Hematopoietic multipotent progenitor cell treated with erythropoietin and hydrocortisone succinate and interleukin-3 and kit ligand, for 15 days (in vitro differentiated cells): ENCODE measurements around the gene USB1.

Source experiments
- DNase-seq: peaks from one replicate; pipeline ENCODE4 v3.0.0-alpha.2; 2015; ENCODE audit warnings: low spot score

USB1 gene

DNA sequence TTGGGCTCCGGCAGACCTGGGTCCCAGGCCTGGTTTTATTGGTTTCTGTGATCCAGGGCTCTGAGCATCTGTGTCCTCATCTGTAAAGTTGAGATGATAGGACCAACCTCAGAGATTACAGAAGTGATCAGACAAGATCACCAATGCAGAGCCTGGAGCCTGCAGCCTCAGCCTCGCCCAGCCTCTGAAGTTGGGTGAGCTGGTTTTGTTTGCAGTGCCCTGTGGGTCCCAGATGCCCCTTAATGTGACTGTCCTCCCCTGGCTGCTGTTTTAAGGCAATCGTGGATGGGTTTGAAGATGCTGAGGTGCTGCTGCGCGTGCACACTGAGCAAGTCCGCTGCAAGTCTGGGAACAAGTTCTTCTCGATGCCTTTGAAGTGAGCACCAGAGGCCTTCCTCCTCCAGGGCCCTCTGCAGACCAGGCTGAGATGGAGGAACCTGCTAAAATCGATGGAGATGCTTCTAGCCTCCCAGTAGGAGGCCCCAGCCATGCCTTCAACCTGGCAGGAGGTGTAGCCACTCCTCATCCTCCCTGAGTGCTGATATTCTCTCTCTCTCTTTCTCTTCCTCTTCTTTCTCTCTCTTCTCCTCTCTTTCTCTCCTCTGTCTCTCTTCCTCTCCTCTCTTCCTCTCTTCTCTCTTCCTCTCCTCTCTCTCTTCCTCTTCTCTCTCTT lies 18.8 kb downstream of the USB1 start:
- no peak for DNase-seq

DNA sequence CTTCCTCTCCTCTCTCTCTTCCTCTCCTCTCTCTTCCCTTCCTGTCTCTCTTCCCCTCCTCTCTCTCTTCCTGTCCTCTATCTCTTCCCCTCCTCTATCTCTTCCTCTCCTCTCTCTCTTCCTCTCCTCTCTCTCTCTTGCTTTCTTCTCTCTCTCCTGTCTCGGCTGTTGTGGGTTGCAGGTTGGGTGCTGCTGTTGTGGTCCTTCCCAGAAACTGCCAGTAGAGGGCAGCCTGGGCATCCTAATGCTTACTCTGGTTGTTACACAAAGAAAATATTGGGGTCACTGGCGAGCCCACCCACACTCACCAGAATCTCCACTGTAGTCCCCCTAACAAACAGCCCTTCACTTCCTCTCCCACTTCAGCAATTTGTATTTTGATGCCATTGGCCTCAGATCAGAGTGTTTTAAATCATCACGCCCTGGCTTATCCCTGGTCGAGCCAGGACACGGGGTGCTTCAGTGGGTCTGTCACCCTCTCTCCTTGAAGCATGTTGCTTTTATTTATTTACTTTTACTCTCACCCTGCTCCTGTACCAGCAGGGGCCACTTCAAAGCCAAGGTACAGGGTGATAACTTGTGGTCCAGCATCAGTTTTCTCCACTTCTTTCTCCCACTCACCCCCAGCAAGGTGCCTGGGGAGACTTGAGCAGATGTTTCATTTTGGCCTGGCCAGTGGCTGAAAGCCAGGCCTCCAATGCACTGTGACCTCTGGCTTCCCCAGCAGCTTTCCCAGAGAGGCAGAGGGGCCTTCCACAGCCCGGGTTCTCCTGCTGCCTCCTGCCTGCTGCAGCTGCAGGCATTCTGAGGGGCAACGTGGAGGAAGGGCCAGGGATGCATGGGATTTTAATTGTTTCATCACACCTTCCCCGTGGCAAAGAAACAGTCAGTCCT lies 19.7 kb downstream of the USB1 start:
- peak; percentile 47 for DNase-seq

DNA sequence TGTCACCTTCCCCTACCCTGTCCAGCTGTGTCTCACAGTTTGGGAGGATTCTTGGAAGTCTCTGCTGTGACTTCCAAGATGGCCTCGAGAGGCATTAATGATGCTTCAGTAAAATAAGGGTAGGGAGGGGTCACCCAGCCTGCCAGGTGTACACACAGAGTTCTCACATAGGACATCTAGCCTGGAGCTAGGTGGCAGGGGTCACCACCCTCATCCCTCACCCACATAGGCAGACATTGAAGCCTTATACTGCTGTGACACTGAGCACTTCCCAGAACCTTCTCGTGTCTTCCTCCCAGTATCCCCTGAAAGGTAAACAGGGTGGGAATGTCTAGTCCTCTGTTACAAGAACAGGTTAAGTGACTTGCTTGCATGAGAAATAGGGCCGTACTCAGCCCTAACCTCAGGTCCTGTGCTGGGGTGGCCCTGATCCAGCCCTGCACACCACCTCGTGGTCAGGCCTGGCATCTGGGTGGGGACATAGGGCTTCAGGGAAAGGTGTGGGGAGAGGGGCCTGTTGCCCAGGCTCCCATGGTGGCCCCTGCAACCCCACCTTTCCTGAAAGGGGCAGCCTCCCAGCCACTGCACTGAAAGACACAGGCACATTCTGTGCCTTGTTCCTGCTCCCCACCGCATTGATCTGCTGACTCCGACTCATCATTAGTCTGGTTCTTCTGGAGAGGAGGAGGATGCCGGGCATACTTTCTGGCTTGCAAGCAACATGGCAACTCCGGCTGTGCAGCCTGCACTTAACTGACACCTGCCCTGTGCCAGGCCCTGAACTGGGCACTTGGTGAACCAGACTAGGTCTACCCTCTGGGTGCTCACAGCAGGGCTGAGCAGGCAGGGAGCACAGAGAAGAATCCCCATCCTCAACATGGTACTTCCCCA lies 20.7 kb downstream of the USB1 start:
- DNase-seq, result no peak

DNA sequence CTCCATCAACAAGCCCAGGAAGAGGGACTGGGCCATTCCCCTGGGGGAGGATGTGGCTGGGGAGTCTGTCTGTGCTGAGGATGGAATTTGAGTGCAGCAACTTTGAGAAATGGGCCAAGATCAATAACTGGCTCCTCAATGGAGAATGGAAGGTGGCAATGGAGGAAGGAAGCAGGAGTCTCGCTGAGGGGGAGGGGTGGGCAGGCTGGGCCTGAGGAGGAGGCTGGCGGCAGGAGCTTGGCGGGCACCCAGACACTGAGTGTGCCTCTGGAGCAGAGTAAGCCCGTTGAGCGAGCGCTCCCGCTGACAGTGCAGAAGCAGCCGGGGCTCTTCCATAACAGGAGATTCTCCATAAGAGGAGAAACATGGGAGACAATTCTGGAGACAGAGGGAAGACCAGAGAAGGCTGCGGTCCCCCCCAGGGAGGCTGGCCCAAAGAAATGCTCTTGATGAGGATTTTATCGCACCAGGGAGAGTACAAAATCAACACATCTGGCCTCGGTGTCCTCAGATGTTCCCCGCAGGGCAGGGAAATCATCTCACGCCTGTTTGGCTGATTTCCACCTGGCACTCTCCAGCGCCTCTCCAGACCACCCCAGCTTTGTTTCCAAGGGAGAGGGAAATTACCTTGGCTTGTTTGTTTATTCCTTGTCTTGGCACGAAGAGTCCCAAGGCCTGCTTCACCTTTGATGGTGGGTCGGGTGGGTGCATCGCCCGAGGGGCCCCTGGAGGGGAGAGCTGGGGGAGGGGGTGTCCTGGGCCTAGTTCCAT lies 21.6 kb downstream of the USB1 start:
- no peak for DNase-seq

DNA sequence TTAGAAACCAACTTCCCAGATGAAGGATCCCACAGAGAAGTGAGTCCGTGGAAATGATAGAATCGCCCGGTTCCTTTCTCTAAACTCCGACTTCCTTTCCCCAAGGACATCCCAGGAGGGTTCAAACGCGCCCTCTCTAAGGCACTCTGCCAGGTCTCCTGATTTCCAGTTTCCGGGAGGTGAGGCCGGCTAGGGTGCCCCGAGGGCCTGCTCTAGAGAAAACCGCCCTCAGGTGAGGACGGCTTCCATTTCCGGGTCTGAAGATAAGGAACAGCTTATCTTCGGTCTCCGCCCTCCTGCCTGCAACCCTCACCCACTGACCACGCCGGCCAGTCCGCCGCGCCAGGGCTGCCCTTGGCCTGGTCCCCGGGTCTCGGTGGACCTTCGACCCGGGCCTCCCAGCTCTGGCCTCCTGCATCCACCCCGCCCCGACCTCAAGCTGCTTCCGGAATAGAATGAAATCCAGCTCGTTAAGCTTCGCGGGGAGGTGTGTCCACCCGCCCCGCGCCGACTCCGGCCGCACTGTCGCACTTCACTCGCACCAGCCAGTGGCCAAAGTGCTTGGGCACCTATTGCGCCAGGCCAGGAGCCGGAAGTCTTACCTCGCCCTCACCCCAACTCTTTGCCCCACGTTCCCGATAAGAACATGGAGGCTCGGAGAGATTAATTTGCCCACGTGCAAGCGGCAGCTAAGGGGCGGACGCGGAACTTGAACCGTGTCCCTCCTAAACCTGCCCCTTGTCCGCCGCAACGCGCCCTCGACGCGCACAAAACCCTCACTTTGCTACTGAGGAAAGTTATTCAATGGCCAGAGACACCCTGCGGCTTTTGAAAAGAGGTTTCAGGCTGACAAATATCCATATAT lies 23.5 kb downstream of the USB1 start:
- no peak for DNase-seq

DNA sequence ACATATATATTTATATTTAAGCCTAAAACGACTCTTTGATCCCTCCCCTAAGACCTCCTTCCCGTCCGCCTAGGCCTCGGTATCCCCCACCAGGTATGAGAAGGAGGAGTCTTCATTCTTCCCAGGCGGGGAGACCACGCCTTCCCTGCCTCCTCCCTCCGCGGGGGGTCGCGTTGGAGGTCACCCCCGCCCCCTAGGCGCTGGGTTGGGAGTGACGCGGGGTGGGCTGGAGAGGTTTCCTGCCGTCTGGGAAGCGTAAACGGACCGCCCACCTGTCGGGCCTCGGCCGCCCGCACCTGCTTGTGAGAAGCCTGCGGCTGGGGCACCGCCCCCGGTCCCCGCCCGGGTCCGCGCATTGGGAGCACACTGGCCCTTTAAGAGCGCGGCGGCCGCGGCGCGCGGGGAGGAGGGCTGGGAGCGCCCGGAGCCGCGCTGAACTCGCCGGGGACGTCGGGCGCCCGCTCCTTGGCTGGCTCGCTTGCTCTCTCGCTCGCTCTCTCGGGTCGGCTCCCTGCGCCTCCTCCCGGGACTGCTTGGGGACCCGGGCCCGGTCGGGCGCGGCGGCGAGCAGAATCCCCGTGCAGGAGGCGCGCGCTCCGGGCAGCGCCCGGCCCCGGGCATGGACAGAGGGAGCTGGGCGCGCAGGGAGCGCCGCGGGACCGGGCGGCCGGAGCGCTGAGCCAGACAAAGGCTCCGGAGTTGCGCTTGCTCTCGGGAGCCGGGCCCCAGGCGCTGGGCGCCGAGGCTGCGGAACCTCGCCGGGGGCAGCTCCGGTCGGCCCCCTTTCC lies 24.3 kb downstream of the USB1 start, which contains the start of gene MMP15:
MMP15 (plus strand) TSS at position 404 of the 788 bp plus-strand sequence. CDS start 597 bp downstream, outside the sequence.
- no peak for DNase-seq

DNA sequence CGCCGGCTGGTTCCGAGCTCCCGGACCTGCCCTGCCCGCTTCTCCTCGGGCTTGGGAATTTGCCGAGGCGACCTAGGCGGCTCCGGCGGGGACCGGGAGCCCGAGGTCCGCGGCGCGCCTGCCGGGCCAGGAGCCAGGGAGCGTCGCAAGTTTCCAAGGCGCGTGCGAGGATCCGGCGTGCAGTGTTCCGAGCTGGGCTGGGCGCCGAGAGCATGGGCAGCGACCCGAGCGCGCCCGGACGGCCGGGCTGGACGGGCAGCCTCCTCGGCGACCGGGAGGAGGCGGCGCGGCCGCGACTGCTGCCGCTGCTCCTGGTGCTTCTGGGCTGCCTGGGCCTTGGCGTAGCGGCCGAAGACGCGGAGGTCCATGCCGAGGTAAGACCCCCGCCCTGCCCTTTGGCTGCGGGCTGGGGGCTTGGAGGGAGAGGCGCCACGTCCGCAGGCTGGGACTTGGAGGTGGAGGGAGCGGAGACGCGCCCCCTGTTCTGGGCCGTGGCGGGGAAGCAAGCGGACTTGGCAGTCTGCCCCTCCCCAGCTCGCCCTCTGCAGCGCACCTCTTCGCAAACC lies 25.0 kb downstream of the USB1 start:
- no peak for DNase-seq

DNA sequence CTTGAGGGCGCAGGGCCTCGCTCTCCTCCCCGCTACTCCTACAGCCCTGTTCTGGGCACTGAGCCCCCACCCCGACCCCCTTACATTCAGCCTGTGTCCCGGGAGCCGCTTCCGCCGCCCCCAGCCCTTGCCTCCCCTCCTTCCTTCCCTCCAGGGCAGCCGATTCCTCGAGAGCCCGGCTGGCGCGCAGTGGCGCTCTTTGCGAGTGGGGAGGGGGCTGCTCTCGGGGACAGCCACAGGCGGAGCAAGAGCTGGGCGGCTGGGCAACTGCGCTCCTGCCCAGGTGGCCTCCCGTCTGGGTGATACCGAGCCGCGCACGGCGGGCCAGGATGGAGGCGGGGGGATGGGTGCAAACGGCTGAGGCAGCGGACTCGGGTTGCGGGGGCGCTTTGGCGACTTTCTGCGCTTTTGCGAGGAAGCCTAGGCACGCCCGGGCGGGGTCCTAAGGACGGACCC lies 25.5 kb downstream of the USB1 start:
- no peak for DNase-seq

DNA sequence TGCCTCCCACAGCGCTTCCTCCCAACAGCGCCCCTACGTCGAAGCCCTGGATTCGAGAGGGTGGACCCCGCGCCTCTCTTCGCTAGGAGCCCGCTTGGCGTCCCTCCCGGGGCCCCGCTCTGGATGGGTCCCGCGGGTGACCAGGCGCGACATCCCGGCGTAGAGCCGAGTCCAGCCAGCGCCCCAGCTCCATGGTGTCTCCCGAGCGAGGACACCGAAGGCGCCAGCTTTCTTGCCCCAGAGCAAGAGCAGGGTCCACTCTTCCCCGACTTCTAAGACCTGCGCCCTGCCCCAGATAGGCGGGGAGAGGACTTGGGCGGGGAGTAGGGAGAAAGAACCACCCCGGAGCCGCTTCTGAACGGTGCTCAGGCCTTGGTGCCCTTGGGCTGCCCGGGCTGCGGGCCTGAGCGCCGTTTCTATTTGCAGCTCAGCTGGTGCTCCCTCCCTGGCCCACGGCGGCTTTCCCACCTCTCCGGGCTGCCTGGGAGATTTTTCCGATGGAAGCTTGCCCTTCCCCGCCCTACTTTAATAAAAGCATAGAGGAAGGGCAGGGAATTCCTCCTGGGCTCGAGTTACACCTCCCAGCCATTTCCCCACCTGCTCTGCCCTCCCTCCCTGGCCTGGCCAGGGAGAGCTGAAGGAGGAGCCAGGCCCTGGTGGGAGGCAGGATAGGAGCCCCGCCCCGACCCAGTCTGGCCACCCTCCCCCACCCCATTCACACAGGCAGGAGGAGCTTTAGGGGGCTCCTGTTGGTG lies 26.1 kb downstream of the USB1 start:
- DNase-seq, result no peak

DNA sequence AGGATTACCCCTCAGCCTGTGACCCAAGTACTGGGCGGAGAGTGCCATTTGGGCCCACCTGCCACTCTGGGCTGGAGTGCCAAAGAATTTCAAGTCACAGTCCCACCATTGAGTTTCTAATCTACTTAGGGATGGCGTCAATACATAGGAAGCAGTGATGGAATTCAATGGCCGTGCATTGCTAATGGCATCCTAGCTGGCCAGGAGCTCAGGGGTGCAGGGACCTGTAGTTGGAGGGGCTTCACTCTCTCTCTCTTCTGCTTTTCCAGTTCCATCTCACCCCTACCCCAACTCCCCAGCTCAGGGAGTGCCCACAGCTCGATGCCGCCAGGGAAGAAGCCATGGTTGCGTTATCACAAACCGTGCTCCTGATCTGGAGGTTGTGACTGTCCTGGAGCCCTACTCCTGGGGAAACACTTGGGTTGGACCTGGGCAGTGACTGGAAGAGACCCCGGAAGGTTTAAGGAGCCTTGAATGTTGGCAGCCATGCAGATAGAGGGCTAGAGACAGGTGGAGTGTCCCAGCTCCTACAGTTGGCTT lies 26.8 kb downstream of the USB1 start:
- no peak for DNase-seq

DNA sequence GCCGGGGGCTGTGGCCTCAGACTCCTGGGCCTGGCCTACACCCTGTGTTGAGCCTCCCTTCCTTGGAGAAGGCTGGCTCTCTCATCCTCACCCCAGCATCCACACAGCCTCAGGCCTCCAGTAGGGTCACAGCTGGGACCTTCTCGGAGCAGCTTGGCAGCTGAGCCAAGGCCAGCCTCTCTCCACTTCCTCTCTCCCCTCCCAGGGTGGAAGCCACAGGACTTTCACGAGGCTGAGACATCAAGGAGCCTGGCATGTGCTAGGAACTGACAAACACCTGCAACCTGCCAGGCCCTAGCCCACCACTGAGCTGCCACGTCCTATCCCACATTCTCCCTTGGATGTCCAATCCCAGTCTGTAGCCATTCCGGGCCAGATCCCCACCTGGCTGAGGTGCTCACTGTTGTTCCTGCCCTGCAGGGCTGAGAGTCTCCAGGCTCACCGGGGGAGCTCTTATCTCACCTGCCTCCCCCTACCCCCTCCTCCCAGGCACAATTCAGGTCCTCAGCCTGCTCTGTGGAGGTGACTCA lies 27.4 kb downstream of the USB1 start:
- no peak for DNase-seq

DNA sequence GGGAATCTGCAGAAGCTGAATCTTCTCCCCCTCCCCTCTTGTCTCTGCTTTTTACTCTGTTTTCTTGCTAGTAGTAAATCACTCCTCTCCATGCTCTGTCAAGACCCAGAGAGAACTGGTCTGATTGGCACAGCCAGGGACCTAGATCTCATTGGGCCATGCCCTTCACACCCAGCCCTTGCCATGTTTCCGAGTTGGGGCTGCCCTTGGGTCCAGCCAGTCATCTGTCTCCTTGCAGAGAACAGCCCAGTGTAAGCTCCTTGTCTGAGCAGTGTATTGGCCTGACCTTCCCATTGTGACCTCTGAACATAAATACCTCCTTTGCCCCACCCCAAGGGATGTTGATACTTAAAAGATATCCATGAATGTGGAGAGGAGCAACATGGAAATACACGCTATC lies 28.2 kb downstream of the USB1 start:
- no peak for DNase-seq

DNA sequence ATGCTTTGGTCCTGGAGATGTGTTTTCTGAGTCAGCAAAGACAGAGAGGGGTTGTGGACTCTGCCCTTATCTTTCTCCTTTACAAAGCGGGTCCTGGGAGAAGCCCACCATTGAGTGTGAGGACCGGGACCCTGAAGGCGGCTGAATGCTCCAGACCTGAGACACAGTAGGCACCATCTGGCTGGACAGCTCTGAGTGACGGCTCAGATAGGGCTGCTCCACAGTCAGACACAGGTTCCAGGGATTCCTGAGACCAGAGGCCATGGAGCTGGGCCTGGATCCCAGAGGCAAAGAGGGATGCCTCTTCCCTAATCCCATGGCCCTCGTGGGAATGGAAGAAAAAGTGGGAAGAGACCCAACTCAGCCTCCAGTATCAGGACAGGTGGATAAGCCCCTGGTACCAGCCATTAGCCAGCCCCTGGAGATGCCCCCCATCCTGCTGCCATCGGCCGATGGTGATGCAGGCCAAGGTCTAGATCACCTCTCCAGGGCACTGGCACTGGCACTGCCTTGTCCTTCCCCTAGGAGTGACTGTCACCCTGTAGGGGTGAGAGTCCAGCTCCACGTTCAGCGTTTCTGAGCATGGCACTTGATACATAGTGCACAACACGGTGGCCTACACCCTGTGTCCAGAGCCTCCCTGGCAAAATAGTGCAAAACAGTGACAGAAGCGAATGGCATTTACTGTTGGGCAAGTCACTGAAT lies 29.1 kb downstream of the USB1 start:
- DNase-seq, result no peak

DNA sequence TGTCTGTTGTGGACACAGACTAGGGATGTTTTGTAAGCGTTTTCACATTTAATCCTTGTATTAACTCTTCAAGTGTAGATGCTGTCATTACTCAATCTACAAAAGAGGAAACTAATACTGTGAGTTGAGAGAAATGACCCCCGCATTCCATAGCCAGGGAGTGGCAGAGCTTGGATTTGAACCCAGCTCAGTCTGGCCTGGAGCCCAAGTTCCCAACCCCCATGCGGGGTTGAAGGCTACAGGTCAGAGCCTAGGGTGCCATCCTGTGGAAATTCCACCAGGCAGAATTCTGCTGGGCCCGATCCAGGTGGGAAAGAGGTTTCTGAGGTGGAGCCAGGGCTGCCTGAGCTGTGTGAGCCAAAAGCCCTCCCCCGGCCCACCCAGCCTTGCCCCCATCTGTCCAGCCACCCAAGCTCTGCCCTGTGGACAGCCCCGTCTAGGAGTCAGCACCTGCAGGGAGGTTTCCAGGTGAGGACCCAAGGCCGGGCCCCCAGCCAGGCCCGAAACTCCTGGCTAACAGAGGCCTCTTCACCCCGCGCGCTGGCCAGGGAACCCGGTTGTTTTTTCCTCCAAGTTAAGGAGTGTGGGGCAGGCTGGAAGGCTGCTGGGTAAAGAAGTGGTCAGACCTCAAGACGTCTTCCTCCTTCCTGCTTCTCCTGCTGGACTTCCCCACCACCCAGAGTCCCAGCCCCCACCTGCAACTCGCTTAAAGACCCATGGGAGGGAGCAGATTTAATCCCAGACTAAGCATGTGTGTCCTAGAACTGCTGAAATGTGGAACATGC lies 30.0 kb downstream of the USB1 start:
- DNase-seq, result no peak

DNA sequence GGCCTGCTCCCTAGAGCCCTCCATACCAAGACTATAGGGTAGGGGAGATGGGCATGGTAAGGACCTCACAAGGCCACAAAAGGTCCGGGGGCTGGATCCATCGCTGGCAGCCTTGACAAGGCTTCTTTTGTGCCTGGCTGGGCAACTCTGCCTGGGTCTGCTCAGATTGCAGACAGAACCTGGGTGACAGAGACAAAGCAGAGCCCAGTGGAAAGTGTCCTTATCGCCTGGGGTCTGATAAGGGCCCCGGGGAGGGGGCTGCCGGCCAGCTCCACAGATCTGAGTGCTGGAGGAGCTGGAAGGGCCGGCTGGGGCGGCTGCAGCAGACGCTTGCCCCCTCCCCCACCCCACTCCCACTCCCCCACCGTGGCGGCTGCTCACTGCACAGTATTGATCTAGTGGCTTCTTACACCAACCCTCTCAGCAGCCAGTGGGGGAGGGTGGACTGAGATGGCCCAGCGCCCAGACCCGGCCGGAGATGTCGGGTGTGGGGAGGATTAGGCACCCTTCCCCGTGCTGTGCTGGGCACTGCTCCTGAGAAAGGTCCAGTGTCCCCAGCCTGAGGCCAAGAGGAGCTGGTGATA lies 31.6 kb downstream of the USB1 start:
- DNase-seq, result no peak

DNA sequence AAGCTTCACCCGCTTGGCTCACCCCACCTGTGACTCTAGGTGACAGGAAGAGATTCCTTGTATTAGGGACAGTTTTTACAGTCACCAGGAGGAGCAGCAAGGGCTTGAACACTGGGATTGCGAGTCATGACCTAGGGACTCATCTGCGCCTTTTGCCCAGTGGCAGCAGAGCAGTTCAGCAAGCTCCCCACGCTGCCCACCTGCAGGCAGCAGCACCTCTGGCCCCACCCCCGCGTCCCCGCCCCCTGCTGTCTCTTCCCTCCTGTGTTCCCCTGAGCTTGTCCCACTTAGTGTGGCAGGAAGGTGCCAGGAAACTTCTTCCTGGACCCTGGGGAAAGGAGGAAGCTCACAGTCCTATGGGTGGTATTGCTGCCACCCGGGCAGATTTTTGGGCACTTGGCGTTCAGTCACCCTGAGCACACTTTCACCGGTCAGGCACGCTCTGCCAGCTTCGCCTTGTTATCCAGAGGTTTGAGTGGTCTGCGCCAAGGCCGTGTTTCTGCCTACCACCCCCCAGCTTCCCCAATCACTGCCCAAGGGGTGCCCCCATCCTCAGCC lies 33.0 kb downstream of the USB1 start:
- no peak for DNase-seq
